Measurements from ENCODE around the gene PDXK.

PDXK gene

GRCh38 chr21:43793243-43793642, 74.3 kb downstream of the PDXK start:
- Histone ChIP-seq H3K27me3 (ENCODE audit: control insufficient read depth, insufficient read depth, low read length) (no peaks in the 10 kb centered on the region), H3K27ac (ENCODE audit: low read depth, low read length) (no peak overlapping the region), H3K4me3 (ENCODE audit: low read length) (no peak overlapping the region), H3K4me1 (ENCODE audit: control insufficient read depth, insufficient read depth, low read length) (peaks cover 5% of the 10 kb centered on the region), H3K36me3 (ENCODE audit: control insufficient read depth, insufficient read depth, low read length) (peaks cover 35% of the 10 kb centered on the region), H3K9ac (ENCODE audit: low read length) (no peak overlapping the region)

- Histone ChIP-seq H3K4me1 (ENCODE audit: control insufficient read depth, insufficient read depth, low read length) (peaks cover 5% of the 10 kb centered on the region), H3K27me3 (ENCODE audit: control insufficient read depth, insufficient read depth, low read length) (no peaks in the 10 kb centered on the region), H3K27ac (ENCODE audit: low read depth, low read length) (no peak overlapping the region), H3K36me3 (ENCODE audit: control insufficient read depth, insufficient read depth, low read length) (peaks cover 43% of the 10 kb centered on the region), H3K4me3 (ENCODE audit: low read length) (no peak overlapping the region), H3K9ac (ENCODE audit: low read length) (no peak overlapping the region)
These were observed 75.4 kb downstream of the PDXK start for GRCh38 chr21:43794311-43794710.

DNA sequence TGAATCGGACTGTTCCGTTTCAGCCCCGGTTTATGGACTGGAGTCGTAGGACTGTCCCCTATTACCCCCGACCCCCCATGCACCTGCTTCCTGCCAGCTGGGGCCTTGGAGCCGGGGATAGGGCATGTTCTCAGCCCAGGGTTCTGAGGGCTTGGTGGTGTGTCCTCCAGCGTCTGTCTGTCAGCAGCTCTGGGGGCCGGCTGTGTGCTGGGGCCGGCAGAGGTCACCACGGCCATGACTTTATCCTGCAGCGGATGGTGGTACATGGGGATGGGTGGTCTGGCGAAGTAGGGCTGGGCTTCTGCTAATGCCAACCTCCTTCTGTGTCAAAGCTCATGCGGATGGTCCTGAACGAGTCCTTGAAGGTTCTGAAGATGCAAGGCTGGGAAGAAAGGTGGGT, 75.9 kb downstream of the PDXK start:
- Histone ChIP-seq H3K27ac (ENCODE audit: low read depth, low read length) (no peak overlapping the region), H3K27me3 (ENCODE audit: control insufficient read depth, insufficient read depth, low read length) (no peaks in the 10 kb centered on the region), H3K36me3 (ENCODE audit: control insufficient read depth, insufficient read depth, low read length) (peaks cover 43% of the 10 kb centered on the region), H3K4me3 (ENCODE audit: low read length) (no peak overlapping the region), H3K4me1 (ENCODE audit: control insufficient read depth, insufficient read depth, low read length) (peaks cover 5% of the 10 kb centered on the region), H3K9ac (ENCODE audit: low read length) (no peak overlapping the region)

DNA sequence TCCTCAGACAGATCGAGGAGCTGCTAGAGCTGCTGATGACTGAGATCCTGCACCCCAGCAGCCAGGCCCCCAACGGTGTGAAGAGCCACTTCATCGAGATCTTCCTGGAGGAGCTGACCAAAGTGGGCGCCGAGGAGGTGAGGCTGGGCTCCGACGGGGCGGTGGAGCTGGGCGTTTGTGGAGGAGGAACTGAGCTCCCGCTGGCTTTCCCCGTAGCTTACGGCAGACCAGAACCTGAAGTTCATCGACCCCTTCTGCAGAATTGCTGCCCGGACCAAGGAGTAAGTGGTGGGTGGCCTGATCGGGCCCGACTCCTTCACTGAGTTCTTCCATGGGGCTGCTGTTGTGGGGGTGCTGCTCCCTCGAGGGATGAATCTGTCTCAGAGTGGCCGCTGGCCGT, 78.5 kb downstream of the PDXK start:
- no peaks in the 10 kb centered on the region for H3K4me1 ChIP-seq (ENCODE audit: control insufficient read depth, insufficient read depth, low read length)
- no peaks in the 10 kb centered on the region for H3K27me3 ChIP-seq (ENCODE audit: control insufficient read depth, insufficient read depth, low read length)
- no peak overlapping the region for H3K9ac ChIP-seq (ENCODE audit: low read length)
- H3K4me3 ChIP-seq (ENCODE audit: low read length), result no peak overlapping the region
- H3K36me3 ChIP-seq (ENCODE audit: control insufficient read depth, insufficient read depth, low read length), result peaks cover 46% of the 10 kb centered on the region
- no peak overlapping the region for H3K27ac ChIP-seq (ENCODE audit: low read depth, low read length)

GRCh38 chr21:43797925-43798715, 79.2 kb downstream of the PDXK start:
- Histone ChIP-seq H3K4me1 (ENCODE audit: control insufficient read depth, insufficient read depth, low read length) (no peaks in the 10 kb centered on the region), H3K36me3 (ENCODE audit: control insufficient read depth, insufficient read depth, low read length) (peaks cover 48% of the 10 kb centered on the region), H3K27ac (ENCODE audit: low read depth, low read length) (no peak overlapping the region), H3K9ac (ENCODE audit: low read length) (no peak overlapping the region), H3K4me3 (ENCODE audit: low read length) (no peak overlapping the region), H3K27me3 (ENCODE audit: control insufficient read depth, insufficient read depth, low read length) (no peaks in the 10 kb centered on the region)

- Histone ChIP-seq H3K4me3 (ENCODE audit: low read length) (no peak overlapping the region), H3K27me3 (ENCODE audit: control insufficient read depth, insufficient read depth, low read length) (no peaks in the 10 kb centered on the region), H3K27ac (ENCODE audit: low read depth, low read length) (no peak overlapping the region), H3K4me1 (ENCODE audit: control insufficient read depth, insufficient read depth, low read length) (no peaks in the 10 kb centered on the region), H3K36me3 (ENCODE audit: control insufficient read depth, insufficient read depth, low read length) (peaks cover 42% of the 10 kb centered on the region), H3K9ac (ENCODE audit: low read length) (no peak overlapping the region)
These were observed 80.4 kb downstream of the PDXK start for GRCh38 chr21:43799301-43799840.

GRCh38 chr21:43800124-43800523, 81.2 kb downstream of the PDXK start:
- Histone ChIP-seq H3K4me3 (ENCODE audit: low read length) (no peak overlapping the region), H3K27me3 (ENCODE audit: control insufficient read depth, insufficient read depth, low read length) (no peaks in the 10 kb centered on the region), H3K36me3 (ENCODE audit: control insufficient read depth, insufficient read depth, low read length) (peaks cover 41% of the 10 kb centered on the region), H3K27ac (ENCODE audit: low read depth, low read length) (no peak overlapping the region), H3K9ac (ENCODE audit: low read length) (no peak overlapping the region), H3K4me1 (ENCODE audit: control insufficient read depth, insufficient read depth, low read length) (no peaks in the 10 kb centered on the region)

GRCh38 chr21:43800566-43800965, 81.6 kb downstream of the PDXK start:
- Histone ChIP-seq H3K4me1 (ENCODE audit: control insufficient read depth, insufficient read depth, low read length) (no peaks in the 10 kb centered on the region), H3K9ac (ENCODE audit: low read length) (no peak overlapping the region), H3K36me3 (ENCODE audit: control insufficient read depth, insufficient read depth, low read length) (peaks cover 41% of the 10 kb centered on the region), H3K27ac (ENCODE audit: low read depth, low read length) (no peak overlapping the region), H3K27me3 (ENCODE audit: control insufficient read depth, insufficient read depth, low read length) (no peaks in the 10 kb centered on the region), H3K4me3 (ENCODE audit: low read length) (no peak overlapping the region)

DNA sequence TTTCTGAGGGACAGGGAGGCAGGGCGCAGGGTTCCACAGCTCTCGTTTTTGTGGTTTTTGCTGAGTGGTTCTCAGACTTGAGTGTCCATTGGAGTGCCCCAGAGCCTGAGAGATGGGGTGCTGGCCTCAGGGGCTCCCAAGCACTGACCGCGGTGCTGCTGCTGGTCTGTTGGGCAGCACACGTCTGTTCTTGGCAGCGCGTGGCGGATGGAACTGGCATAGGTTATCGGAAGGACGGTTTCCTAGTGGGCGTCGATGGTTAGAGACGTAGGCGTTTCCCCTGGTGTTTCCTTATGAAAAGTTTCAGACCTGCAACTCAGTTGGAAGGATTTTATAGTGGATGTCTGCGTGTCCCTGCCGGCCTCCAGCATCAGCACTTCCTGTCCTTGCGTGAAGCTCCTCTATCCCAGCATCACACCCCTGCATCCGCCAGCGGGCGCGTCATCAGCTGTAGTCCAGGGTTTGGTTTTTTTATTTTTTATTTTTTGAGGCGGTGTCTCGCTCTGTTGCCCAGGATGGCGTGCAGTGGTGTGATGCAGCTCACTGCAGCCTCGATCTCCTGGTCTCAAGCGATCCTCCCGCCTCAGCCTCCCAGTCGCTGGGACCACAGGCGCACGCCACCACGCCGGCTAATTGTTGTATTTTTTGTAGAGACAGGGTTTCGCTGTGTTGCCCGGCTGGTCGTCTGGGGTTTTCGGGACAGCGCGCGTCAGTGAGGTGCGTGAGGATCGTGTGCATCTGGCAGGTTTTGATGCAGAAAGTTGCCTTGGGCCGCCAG, 82.3 kb downstream of the PDXK start:
- Histone ChIP-seq H3K27me3 (ENCODE audit: control insufficient read depth, insufficient read depth, low read length) (no peaks in the 10 kb centered on the region), H3K27ac (ENCODE audit: low read depth, low read length) (no peak overlapping the region), H3K4me1 (ENCODE audit: control insufficient read depth, insufficient read depth, low read length) (no peaks in the 10 kb centered on the region), H3K36me3 (ENCODE audit: control insufficient read depth, insufficient read depth, low read length) (peaks cover 41% of the 10 kb centered on the region), H3K9ac (ENCODE audit: low read length) (no peak overlapping the region), H3K4me3 (ENCODE audit: low read length) (no peak overlapping the region)

- Histone ChIP-seq H3K27me3 (ENCODE audit: control insufficient read depth, insufficient read depth, low read length) (no peaks in the 10 kb centered on the region), H3K27ac (ENCODE audit: low read depth, low read length) (no peak overlapping the region), H3K36me3 (ENCODE audit: control insufficient read depth, insufficient read depth, low read length) (peaks cover 25% of the 10 kb centered on the region), H3K4me3 (ENCODE audit: low read length) (no peak overlapping the region), H3K4me1 (ENCODE audit: control insufficient read depth, insufficient read depth, low read length) (no peaks in the 10 kb centered on the region), H3K9ac (ENCODE audit: low read length) (no peak overlapping the region)
These were observed 83.9 kb downstream of the PDXK start for GRCh38 chr21:43802713-43803313.

DNA sequence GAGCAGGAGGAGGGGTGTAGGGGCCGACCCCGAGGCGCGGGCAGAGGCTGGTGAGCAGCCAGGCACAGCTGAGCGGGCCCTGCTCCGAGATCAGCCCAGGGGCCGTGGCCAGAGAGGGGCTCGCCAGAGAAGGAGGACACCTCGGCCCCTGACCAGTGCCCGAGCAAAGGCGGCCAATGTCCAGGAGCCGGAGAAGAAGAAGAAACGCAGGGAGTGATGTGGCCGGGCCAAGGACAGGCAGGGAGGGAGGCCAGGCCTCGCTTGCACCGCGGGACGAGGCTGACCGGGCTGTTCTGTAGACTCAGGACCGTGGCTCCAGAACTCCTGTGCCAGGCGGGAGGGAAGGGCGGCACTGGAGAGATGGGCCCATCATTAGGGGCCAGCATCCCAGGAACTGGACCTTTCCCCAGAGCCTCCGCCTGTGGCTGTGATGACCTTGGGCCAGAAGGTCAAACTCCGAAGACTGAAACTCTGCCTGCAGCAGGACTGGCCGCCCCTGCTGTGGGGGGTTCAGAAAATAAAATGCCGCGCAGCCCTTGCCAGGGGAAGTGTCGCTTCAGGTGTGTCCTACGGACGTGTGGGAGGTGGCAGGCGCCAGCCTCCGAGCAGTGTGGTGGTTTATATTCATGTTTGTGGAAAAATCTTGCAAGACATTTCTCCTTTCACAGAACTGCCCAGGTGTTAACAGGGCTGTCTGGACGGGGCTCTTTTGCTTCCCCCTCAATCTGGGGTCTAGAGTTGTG, 84.8 kb downstream of the PDXK start:
- H3K4me3 ChIP-seq (ENCODE audit: low read length), result no peak overlapping the region
- H3K27ac ChIP-seq (ENCODE audit: low read depth, low read length), result no peak overlapping the region
- no peak overlapping the region for H3K9ac ChIP-seq (ENCODE audit: low read length)
- no peaks in the 10 kb centered on the region for H3K27me3 ChIP-seq (ENCODE audit: control insufficient read depth, insufficient read depth, low read length)
- peaks cover 18% of the 10 kb centered on the region for H3K36me3 ChIP-seq (ENCODE audit: control insufficient read depth, insufficient read depth, low read length)
- H3K4me1 ChIP-seq (ENCODE audit: control insufficient read depth, insufficient read depth, low read length), result no peaks in the 10 kb centered on the region

- H3K27ac ChIP-seq (ENCODE audit: low read depth, low read length), result no peak overlapping the region
- no peak overlapping the region for H3K4me3 ChIP-seq (ENCODE audit: low read length)
- no peaks in the 10 kb centered on the region for H3K4me1 ChIP-seq (ENCODE audit: control insufficient read depth, insufficient read depth, low read length)
- H3K9ac ChIP-seq (ENCODE audit: low read length), result no peak overlapping the region
- H3K27me3 ChIP-seq (ENCODE audit: control insufficient read depth, insufficient read depth, low read length), result no peaks in the 10 kb centered on the region
- peaks cover 12% of the 10 kb centered on the region for H3K36me3 ChIP-seq (ENCODE audit: control insufficient read depth, insufficient read depth, low read length)
These were observed 86.4 kb downstream of the PDXK start for GRCh38 chr21:43805275-43805800.

Data from rectal smooth muscle tissue (tissue), 1 donor.